Measurements from ENCODE around the gene DAB1.

Gene DAB1

DNA sequence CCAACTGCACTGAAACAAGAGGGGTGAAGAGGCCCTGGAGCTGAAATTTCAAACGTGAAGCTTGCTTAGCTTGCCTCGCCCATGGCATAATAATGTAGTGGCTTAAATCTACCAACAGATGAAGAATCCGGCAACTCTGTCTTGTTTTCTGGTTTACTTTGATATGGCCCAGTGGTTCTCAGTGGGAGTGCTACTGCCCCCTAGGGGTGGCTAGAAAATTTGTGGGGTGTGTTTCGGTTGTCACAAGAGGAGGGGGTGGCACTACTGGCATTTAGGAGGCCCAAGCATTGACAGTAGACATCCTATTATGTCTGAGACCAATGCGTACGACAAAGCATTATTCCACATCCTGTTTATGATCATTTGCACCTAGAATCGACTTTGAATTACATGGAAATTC is 406.1 kb downstream of the DAB1 start:
- DNase-seq (ENCODE audit: low spot score): no peak
- ChIA-PET CTCF (no interaction called here), POLR2A (ENCODE audit: low non-redundant PET) (no interaction called here)
- TF ChIP-seq, protein P1, sequence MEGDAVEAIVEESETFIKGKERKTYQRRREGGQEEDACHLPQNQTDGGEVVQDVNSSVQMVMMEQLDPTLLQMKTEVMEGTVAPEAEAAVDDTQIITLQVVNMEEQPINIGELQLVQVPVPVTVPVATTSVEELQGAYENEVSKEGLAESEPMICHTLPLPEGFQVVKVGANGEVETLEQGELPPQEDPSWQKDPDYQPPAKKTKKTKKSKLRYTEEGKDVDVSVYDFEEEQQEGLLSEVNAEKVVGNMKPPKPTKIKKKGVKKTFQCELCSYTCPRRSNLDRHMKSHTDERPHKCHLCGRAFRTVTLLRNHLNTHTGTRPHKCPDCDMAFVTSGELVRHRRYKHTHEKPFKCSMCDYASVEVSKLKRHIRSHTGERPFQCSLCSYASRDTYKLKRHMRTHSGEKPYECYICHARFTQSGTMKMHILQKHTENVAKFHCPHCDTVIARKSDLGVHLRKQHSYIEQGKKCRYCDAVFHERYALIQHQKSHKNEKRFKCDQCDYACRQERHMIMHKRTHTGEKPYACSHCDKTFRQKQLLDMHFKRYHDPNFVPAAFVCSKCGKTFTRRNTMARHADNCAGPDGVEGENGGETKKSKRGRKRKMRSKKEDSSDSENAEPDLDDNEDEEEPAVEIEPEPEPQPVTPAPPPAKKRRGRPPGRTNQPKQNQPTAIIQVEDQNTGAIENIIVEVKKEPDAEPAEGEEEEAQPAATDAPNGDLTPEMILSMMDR (conservative IDR thresholded peaks at IDR 0.05; ENCODE audit: low read depth): no peak
- H3K27ac ChIP-seq: no peak overlapping the region

DNA sequence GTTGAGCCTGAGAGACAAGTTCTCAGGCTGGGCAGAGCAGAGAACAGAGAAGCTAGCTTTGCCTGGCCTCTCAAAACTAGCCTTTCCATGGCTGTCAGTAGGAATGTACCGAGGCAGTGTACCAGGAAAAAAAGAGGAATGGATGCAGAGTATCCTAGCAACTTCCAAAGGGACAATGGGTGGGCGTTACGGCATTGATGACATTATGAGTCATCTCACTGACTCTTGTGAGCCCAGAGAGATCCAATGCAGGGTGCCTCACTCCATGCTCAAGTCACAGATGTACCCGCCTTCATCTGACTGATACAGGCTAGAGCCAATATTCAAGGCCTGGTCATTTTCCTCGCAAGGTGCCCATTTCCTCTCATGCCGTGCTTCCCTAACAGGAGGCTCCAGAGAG is 406.7 kb downstream of the DAB1 start:
- ChIA-PET CTCF (no interaction called here), POLR2A (ENCODE audit: low non-redundant PET) (no interaction called here)
- no peak for DNase-seq (ENCODE audit: low spot score)
- TF ChIP-seq, protein P1 (conservative IDR thresholded peaks at IDR 0.05; ENCODE audit: low read depth): no peak
- H3K27ac ChIP-seq: no peak overlapping the region

DNA sequence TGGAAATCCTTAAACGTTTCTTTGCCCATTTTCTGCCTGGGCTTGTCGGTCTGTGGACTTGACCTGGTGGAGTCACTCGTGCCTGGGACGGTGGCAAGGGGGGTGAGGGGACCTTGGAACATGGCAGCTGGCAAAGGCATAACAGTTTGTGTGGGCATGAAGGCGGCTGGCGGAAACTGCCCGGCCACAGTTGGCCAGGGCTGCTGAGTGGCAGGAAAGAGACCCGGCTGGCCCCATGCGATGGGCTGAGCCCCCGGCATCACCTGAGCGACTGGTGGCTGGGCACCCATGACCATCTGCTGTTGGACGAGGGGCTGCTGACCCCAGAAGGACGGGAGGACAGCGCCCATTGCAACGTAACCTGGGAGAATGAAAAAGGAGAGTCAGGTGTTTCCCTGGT is 408.8 kb downstream of the DAB1 start:
- DNase-seq (ENCODE audit: low spot score): no peak
- no peak overlapping the region for H3K27ac ChIP-seq
- POLR2A ChIA-PET (ENCODE audit: low non-redundant PET): no interaction called here
- TF ChIP-seq, protein P1 (conservative IDR thresholded peaks at IDR 0.05; ENCODE audit: low read depth): no peak
- CTCF ChIA-PET: no interaction called here

DNA sequence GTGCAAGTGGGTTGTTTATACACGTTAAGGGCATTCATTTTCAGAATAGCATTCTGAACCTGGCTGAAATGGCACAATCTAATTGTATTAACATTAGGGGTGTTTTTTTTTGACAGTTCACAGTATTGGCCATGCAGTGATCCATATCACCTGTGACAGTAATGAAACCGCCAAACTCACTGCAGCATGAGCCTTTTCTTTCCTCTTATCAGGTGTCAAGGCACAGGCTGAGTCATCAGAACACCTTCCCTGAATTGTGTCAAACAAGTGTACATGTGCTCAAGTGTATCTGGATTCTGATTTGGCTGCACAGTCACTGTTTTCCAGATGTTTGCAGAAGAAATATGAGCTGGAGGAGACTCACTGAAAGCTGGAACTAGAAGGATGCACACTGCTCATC is 410.3 kb downstream of the DAB1 start:
- POLR2A ChIA-PET (ENCODE audit: low non-redundant PET): no interaction called here

DNA sequence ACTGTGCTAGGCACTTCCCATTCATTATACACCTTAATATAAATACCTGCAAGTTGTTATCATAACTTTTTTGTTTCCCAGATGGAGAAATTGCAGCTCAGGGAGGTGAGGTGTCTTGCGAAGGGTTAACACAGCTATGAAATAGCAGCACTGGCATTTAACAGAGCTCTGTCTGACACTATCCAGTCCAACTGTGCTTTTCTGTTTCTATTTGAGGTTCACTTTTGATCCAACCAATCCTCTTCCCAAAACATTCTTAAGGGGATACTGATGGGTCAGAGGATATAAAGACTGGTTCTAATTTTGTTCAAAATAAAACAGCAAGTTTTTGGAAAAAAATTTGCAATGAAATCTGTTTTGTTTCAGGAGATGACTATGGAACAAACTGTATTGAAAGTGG is 411.5 kb downstream of the DAB1 start:
- POLR2A ChIA-PET (ENCODE audit: low non-redundant PET): no interaction called here
- H3K27ac ChIP-seq: no peak overlapping the region
- CTCF ChIA-PET: no interaction called here
- TF ChIP-seq, protein P1 (conservative IDR thresholded peaks at IDR 0.05; ENCODE audit: low read depth): no peak
- DNase-seq (ENCODE audit: low spot score): no peak

More for the DNA sequence above, 410.3 kb downstream of the DAB1 start:
- no peak for DNase-seq (ENCODE audit: low spot score)
- CTCF ChIA-PET: interaction anchor here (0.7 kb wide), 1 partner anchor 9 kb away, joined by 4 read pairs; no protein-coding TSS in a partner anchor
- TF ChIP-seq, protein P1 (conservative IDR thresholded peaks at IDR 0.05; ENCODE audit: low read depth): no peak
- H3K27ac ChIP-seq: no peak overlapping the region

DNA sequence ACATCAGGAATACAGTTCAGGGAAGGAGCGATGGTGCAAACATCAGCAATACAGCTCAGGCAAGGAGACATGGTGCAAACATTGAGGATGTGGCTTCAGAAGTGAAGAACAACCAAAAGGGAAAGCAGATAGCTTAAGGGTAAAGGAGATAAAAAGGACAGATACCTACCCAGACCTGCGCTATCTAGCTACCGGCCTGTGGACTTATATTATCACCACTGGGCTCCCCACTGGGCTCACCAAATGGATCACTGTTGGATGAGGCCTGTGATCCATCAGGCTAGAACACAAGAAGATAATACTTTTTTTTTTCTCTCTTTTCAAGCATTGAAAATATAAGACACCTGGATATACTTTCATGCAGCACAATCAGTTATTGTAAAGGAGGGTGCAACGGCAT is 413.3 kb downstream of the DAB1 start:
- DNase-seq (ENCODE audit: low spot score): no peak
- ChIA-PET POLR2A (ENCODE audit: low non-redundant PET) (no interaction called here), CTCF (no interaction called here)
- no peak overlapping the region for H3K27ac ChIP-seq
- TF ChIP-seq, protein P1 (conservative IDR thresholded peaks at IDR 0.05; ENCODE audit: low read depth): no peak

DNA sequence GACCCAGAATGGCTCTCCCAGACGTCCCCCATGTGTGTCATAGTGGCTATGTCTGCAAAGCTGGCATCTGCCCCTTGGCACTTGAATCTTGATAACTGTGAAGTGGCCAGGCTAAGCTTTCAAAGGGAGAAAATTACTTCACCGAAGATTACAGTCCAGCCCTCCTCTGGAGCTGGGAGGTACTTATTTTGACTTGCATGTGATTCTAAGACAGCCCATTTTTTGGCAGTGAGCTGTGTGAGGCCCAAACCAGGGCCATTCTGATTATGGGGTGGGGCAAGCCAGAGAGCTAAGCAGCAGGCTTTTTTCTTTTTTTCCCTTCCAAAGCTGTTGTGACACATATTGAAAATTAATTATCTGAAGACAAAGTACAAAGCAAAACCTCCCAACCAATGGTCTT is 415.9 kb downstream of the DAB1 start:
- no peak for DNase-seq (ENCODE audit: low spot score)
- TF ChIP-seq, protein P1 (conservative IDR thresholded peaks at IDR 0.05; ENCODE audit: low read depth): no peak
- H3K27ac ChIP-seq: no peak overlapping the region
- ChIA-PET POLR2A (ENCODE audit: low non-redundant PET) (no interaction called here), CTCF (interaction anchor here (0.7 kb wide), 1 partner anchor 133 kb away, joined by 4 read pairs; no protein-coding TSS in a partner anchor)
